Suppressor macrophage (primary cell): Measurements from ENCODE around the gene CFAP45.

ENCODE experiments used
- DNase-seq, 4 experiments: peaks; one replicate each; pipeline ENCODE4 v3.0.0-alpha.2; 2020 to 2022

The CFAP45 gene

GRCh38 chr1:159825564-159825963, 74.4 kb downstream of the CFAP45 start:
- DNase-seq, result no peak

GRCh38 chr1:159823406-159823805, 76.6 kb downstream of the CFAP45 start:
- DNase-seq, result no peak
